Neuronal stem cell (in vitro differentiated cells): ENCODE results near the gene TSPAN8.

ENCODE experiments used
- DNase-seq: peaks from one replicate; pipeline ENCODE4 v3.0.0-alpha.2; 2013; ENCODE audit warnings: low spot score
- H2AFZ ChIP-seq: one replicate; pipeline ENCODE4 v1.6.1; 2013; ENCODE audit warnings: mild to moderate bottlenecking, low read length, inconsistent platforms
- H2AK5ac ChIP-seq: 2 replicates; pipeline ENCODE4 v1.6.1; 2013; ENCODE audit warnings: low read depth, mild to moderate bottlenecking, inconsistent platforms, low read length, moderate library complexity, mixed read lengths
- H2BK120ac ChIP-seq: 2 replicates; pipeline ENCODE4 v1.6.1; 2013; ENCODE audit warnings: low read depth, mild to moderate bottlenecking, inconsistent platforms, low read length, moderate library complexity, mixed read lengths
- H2BK12ac ChIP-seq: one replicate; pipeline ENCODE4 v1.6.1; 2013; ENCODE audit warnings: low read length, inconsistent platforms
- H2BK15ac ChIP-seq: 2 replicates; pipeline ENCODE4 v1.6.1; 2013; ENCODE audit warnings: mild to moderate bottlenecking, low read length, inconsistent platforms, mixed read lengths
- H2BK5ac ChIP-seq: one replicate; pipeline ENCODE4 v1.6.1; 2013; ENCODE audit warnings: inconsistent platforms, mild to moderate bottlenecking, low read length, moderate library complexity
- H3K14ac ChIP-seq: one replicate; pipeline ENCODE4 v1.6.1; 2013; ENCODE audit warnings: low read length, inconsistent platforms
- H3K18ac ChIP-seq: 2 replicates; pipeline ENCODE4 v1.6.1; 2013; ENCODE audit warnings: low read length, inconsistent platforms
- H3K23ac ChIP-seq: 2 replicates; pipeline ENCODE4 v1.6.1; 2013; ENCODE audit warnings: low read depth, mild to moderate bottlenecking, mixed read lengths, low read length, inconsistent platforms; ENCODE audit not compliant: poor library complexity
- H3K27ac ChIP-seq: replicated peaks from 3 replicates; pipeline ENCODE4 v1.5.1; 2013; ENCODE audit warnings: low read length, inconsistent platforms
- H3K27me3 ChIP-seq, 3 experiments: 2 replicates each; pipeline ENCODE4 v1.6.1; 2013; ENCODE audit warnings: low read length in 3 of 3, mild to moderate bottlenecking in 2 of 3, inconsistent platforms in 1 of 3, low read depth in 1 of 3, mixed read lengths in 1 of 3, moderate library complexity in 1 of 3; ENCODE audit not compliant: control insufficient read depth in 3 of 3, insufficient read depth in 3 of 3
- H3K36me3 ChIP-seq, 2 donors: replicated peaks in 1 of 2; 2 replicates each; pipeline ENCODE4 v1.6.1; 2013; ENCODE audit warnings: low read length in 2 of 2; ENCODE audit not compliant: control insufficient read depth in 2 of 2, insufficient read depth in 2 of 2
- H3K4ac ChIP-seq: 2 replicates; pipeline ENCODE4 v1.6.1; 2013; ENCODE audit warnings: inconsistent platforms, mild to moderate bottlenecking, low read length, moderate library complexity
- H3K4me1 ChIP-seq, 2 donors: 1 replicate in 1 of 2; 2 replicates in 1 of 2; pipeline ENCODE4 v1.6.1; 2013; ENCODE audit warnings: low read length in 2 of 2, low read depth in 1 of 2; ENCODE audit not compliant: control insufficient read depth in 2 of 2, insufficient read depth in 1 of 2
- H3K4me2 ChIP-seq: one replicate; pipeline ENCODE4 v1.6.1; 2013; ENCODE audit warnings: mild to moderate bottlenecking, low read length, inconsistent platforms; ENCODE audit not compliant: insufficient read depth, poor library complexity, severe bottlenecking
- H3K4me3 ChIP-seq, 2 donors: 2 replicates each; pipeline ENCODE4 v1.5.1; 2013; ENCODE audit warnings: low read length in 2 of 2, mild to moderate bottlenecking in 2 of 2, inconsistent platforms in 1 of 2, moderate library complexity in 1 of 2
- H3K79me1 ChIP-seq: one replicate; pipeline ENCODE4 v1.6.1; 2013; ENCODE audit warnings: low read depth, mild to moderate bottlenecking, inconsistent platforms, low read length, moderate library complexity
- H3K9ac ChIP-seq: one replicate; pipeline ENCODE4 v1.6.1; 2013; ENCODE audit warnings: mild to moderate bottlenecking, low read depth, low read length, inconsistent platforms; ENCODE audit not compliant: poor library complexity
- H3K9me3 ChIP-seq, 2 donors: replicated peaks in 1 of 2; 2 replicates each; pipeline versions ENCODE3 to v1.6.1; 2013; ENCODE audit warnings: low read length in 2 of 2, mild to moderate bottlenecking in 2 of 2, inconsistent platforms in 1 of 2, low read depth in 1 of 2, mixed read lengths in 1 of 2, moderate library complexity in 1 of 2; ENCODE audit not compliant: control insufficient read depth in 2 of 2, insufficient read depth in 1 of 2
- H4K8ac ChIP-seq: one replicate; pipeline ENCODE4 v1.6.1; 2013; ENCODE audit warnings: low read depth, mild to moderate bottlenecking, inconsistent platforms, low read length, moderate library complexity
- H4K91ac ChIP-seq: one replicate; pipeline ENCODE4 v1.6.1; 2013; ENCODE audit warnings: low read length, low read depth, mild to moderate bottlenecking, inconsistent platforms; ENCODE audit not compliant: poor library complexity
- WGBS, 2 donors: extraction: QIAGEN DNeasy Blood & Tissue Kit; methylation state at CpG; one replicate each; pipeline ENCODE4 v1.1.7; 2013; ENCODE audit warnings: missing lambda C conversion rate in 2 of 2, mixed read lengths in 1 of 2; ENCODE audit not compliant: insufficient read length in 2 of 2, insufficient replicate concordance in 1 of 2; ENCODE audit errors: extremely low coverage in 2 of 2; 5-methylcytosine and 5-hydroxymethylcytosine counted together

Gene TSPAN8

GRCh38 chr12:71183018-71183417 lies 25.2 kb upstream of the TSPAN8 start:
- Histone ChIP-seq H3K79me1 (no peaks in the 10 kb centered on the region), H3K36me3 (no peaks in the 10 kb centered on the region), H3K14ac (no peak overlapping the region), H3K27me3 (no peaks in the 10 kb centered on the region), H2BK12ac (no peak overlapping the region), H4K91ac (no peak overlapping the region), H3K23ac (no peak overlapping the region), H3K4me1 (no peaks in the 10 kb centered on the region), H3K4me3 (no peak overlapping the region), H3K4me2 (no peak overlapping the region), H2AFZ (no peak overlapping the region), H3K9me3 (no peaks in the 10 kb centered on the region), H2BK5ac (no peak overlapping the region), H3K4ac (no peak overlapping the region), H4K8ac (no peak overlapping the region), H3K9ac (no peak overlapping the region), H2BK15ac (no peak overlapping the region), H3K27ac (no peak overlapping the region), H3K18ac (no peak overlapping the region), H2BK120ac (no peak overlapping the region), H2AK5ac (no peak overlapping the region)
- no peak for DNase-seq
- no CpG with 5 or more reads among the region's 1 CpG for WGBS, 2 donors

GRCh38 chr12:71178162-71178561 lies 20.4 kb upstream of the TSPAN8 start:
- Histone ChIP-seq H3K23ac (no peak overlapping the region), H3K9me3 (no peaks in the 10 kb centered on the region), H3K27me3 (no peaks in the 10 kb centered on the region), H2BK120ac (no peak overlapping the region), H3K79me1 (no peaks in the 10 kb centered on the region), H3K4me1 (no peaks in the 10 kb centered on the region), H2BK15ac (no peak overlapping the region), H2BK12ac (no peak overlapping the region), H3K18ac (no peak overlapping the region), H2AK5ac (no peak overlapping the region), H3K36me3 (no peaks in the 10 kb centered on the region), H3K27ac (no peak overlapping the region), H3K4me2 (no peak overlapping the region), H4K8ac (no peak overlapping the region), H3K14ac (no peak overlapping the region), H2AFZ (no peak overlapping the region), H4K91ac (no peak overlapping the region), H3K4ac (no peak overlapping the region), H3K4me3 (no peak overlapping the region), H3K9ac (no peak overlapping the region), H2BK5ac (no peak overlapping the region)
- no peak for DNase-seq

GRCh38 chr12:71174825-71175224 lies 17.0 kb upstream of the TSPAN8 start:
- no peak overlapping the region for H3K9ac ChIP-seq
- no peaks in the 10 kb centered on the region for H3K9me3 ChIP-seq
- no peak overlapping the region for H3K18ac ChIP-seq
- H3K23ac ChIP-seq, result no peak overlapping the region
- no peaks in the 10 kb centered on the region for H3K79me1 ChIP-seq
- no peak overlapping the region for H2BK120ac ChIP-seq
- H3K4ac ChIP-seq, result no peak overlapping the region
- no peak for DNase-seq
- H4K8ac ChIP-seq, result no peak overlapping the region
- H3K4me3 ChIP-seq, result no peak overlapping the region
- no peaks in the 10 kb centered on the region for H3K4me1 ChIP-seq
- no peak overlapping the region for H3K4me2 ChIP-seq
- no peaks in the 10 kb centered on the region for H3K27me3 ChIP-seq
- H3K14ac ChIP-seq, result no peak overlapping the region
- H2AK5ac ChIP-seq, result no peak overlapping the region
- H2BK5ac ChIP-seq, result no peak overlapping the region
- no peak overlapping the region for H2AFZ ChIP-seq
- H4K91ac ChIP-seq, result no peak overlapping the region
- no peak overlapping the region for H2BK12ac ChIP-seq
- no peak overlapping the region for H3K27ac ChIP-seq
- H2BK15ac ChIP-seq, result no peak overlapping the region
- no peaks in the 10 kb centered on the region for H3K36me3 ChIP-seq

GRCh38 chr12:71174146-71174545 lies 16.3 kb upstream of the TSPAN8 start:
- Histone ChIP-seq H2AK5ac (no peak overlapping the region), H3K9ac (no peak overlapping the region), H2BK12ac (no peak overlapping the region), H3K4me1 (no peaks in the 10 kb centered on the region), H2AFZ (no peak overlapping the region), H3K4me2 (no peak overlapping the region), H4K91ac (no peak overlapping the region), H3K9me3 (no peaks in the 10 kb centered on the region), H3K79me1 (no peaks in the 10 kb centered on the region), H2BK120ac (no peak overlapping the region), H2BK15ac (no peak overlapping the region), H4K8ac (no peak overlapping the region), H2BK5ac (no peak overlapping the region), H3K27me3 (no peaks in the 10 kb centered on the region), H3K18ac (no peak overlapping the region), H3K23ac (no peak overlapping the region), H3K4ac (no peak overlapping the region), H3K27ac (no peak overlapping the region), H3K4me3 (no peak overlapping the region), H3K36me3 (no peaks in the 10 kb centered on the region), H3K14ac (no peak overlapping the region)
- WGBS, 2 donors, result no CpG with 5 or more reads among the region's 1 CpG
- no peak for DNase-seq
